ENCODE data around the gene RPS6KA2.

The RPS6KA2 gene

GRCh38 chr6:166439366-166440091 is 187.5 kb downstream of the RPS6KA2 start:
- H3K27me3 Mint-ChIP-seq (ENCODE audit: low read depth), result peaks cover 16% of the 10 kb centered on the region
- no peaks in the 10 kb centered on the region for H3K9me3 Mint-ChIP-seq
- TF ChIP-seq CTCF (IDR thresholded peaks at IDR 0.05; ENCODE audit: unreplicated experiment in 3 of 3), result no peak
- peaks cover 5% of the 10 kb centered on the region for H3K4me1 Mint-ChIP-seq
- H3K27ac Mint-ChIP-seq, result no peak overlapping the region
- peaks cover 4% of the 10 kb centered on the region for H3K36me3 Mint-ChIP-seq (ENCODE audit: low read depth)
- no peak overlapping the region for H3K4me3 Mint-ChIP-seq

GRCh38 chr6:166438211-166438861 is 188.7 kb downstream of the RPS6KA2 start:
- Mint-ChIP-seq H3K36me3 (ENCODE audit: low read depth) (peaks cover 4% of the 10 kb centered on the region), H3K9me3 (no peaks in the 10 kb centered on the region), H3K4me1 (peaks cover 5% of the 10 kb centered on the region), H3K27ac (no peak overlapping the region), H3K27me3 (ENCODE audit: low read depth) (peaks cover 16% of the 10 kb centered on the region), H3K4me3 (no peak overlapping the region)
- no peak for TF ChIP-seq CTCF (IDR thresholded peaks at IDR 0.05; ENCODE audit: unreplicated experiment in 3 of 3)

- TF ChIP-seq CTCF (IDR thresholded peaks at IDR 0.05; ENCODE audit: unreplicated experiment in 3 of 3), result no peak
- H3K27me3 Mint-ChIP-seq (ENCODE audit: low read depth), result peaks cover 16% of the 10 kb centered on the region
- H3K4me3 Mint-ChIP-seq, result no peak overlapping the region
- peaks cover 4% of the 10 kb centered on the region for H3K36me3 Mint-ChIP-seq (ENCODE audit: low read depth)
- peaks cover 5% of the 10 kb centered on the region for H3K4me1 Mint-ChIP-seq
- no peak overlapping the region for H3K27ac Mint-ChIP-seq
- no peaks in the 10 kb centered on the region for H3K9me3 Mint-ChIP-seq
Observed at GRCh38 chr6:166437661-166438060, 189.4 kb downstream of the RPS6KA2 start.

- peaks cover 5% of the 10 kb centered on the region for H3K4me1 Mint-ChIP-seq
- no peak for TF ChIP-seq CTCF (IDR thresholded peaks at IDR 0.05; ENCODE audit: unreplicated experiment in 3 of 3)
- no peak overlapping the region for H3K27ac Mint-ChIP-seq
- no peak overlapping the region for H3K4me3 Mint-ChIP-seq
- H3K36me3 Mint-ChIP-seq (ENCODE audit: low read depth), result peaks cover 13% of the 10 kb centered on the region
- H3K27me3 Mint-ChIP-seq (ENCODE audit: low read depth), result peaks cover 11% of the 10 kb centered on the region
- H3K9me3 Mint-ChIP-seq, result no peaks in the 10 kb centered on the region
Observed at GRCh38 chr6:166436195-166437139, 190.6 kb downstream of the RPS6KA2 start.

GRCh38 chr6:166435574-166435973 is 191.5 kb downstream of the RPS6KA2 start:
- TF ChIP-seq CTCF (IDR thresholded peaks at IDR 0.05; ENCODE audit: unreplicated experiment in 3 of 3), result no peak
- peaks cover 14% of the 10 kb centered on the region for H3K36me3 Mint-ChIP-seq (ENCODE audit: low read depth)
- peaks cover 5% of the 10 kb centered on the region for H3K4me1 Mint-ChIP-seq
- no peak overlapping the region for H3K4me3 Mint-ChIP-seq
- no peak overlapping the region for H3K27ac Mint-ChIP-seq
- H3K27me3 Mint-ChIP-seq (ENCODE audit: low read depth), result peaks cover 11% of the 10 kb centered on the region
- H3K9me3 Mint-ChIP-seq, result no peaks in the 10 kb centered on the region
